ENCODE measurements around the gene TUNAR.

GRCh38 chr14:95901054-95901453 is 24.4 kb downstream of the TUNAR start:
- TF ChIP-seq CTCF (IDR thresholded peaks at IDR 0.05) = no peak
- TF ChIP-seq ZFX (IDR thresholded peaks at IDR 0.05; ENCODE audit: borderline replicate concordance) = no peak
